ENCODE results near the gene DPY19L1.

DNA sequence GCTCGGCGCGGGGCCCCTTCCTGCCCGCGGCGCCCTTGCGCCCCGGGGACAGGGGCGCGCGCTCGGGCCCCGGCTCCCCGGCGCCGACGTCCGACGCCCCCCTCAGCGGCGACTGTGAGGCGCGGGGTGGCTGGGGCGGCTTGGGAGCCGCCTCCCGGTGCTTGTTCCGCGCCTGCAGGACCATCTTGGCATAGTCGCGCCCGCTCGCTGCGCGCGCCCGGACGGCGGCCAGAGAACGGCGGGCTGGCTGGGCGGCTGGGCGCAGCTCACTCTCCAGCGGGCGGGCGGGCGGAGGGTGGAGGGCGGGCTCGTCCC is at the start of gene DPY19L1:
- TF ChIP-seq TAF1 (IDR thresholded peaks at IDR 0.05; ENCODE audit: low read depth, low read length) = no peak
- TF ChIP-seq POLR2A (IDR thresholded peaks at IDR 0.05; ENCODE audit: low read depth, low read length) = no peak
- no peak for TF ChIP-seq POLR2AphosphoS5 (IDR thresholded peaks at IDR 0.05; ENCODE audit: low read depth, low read length)
- no peak for TF ChIP-seq SPI1 (IDR thresholded peaks at IDR 0.05; ENCODE audit: low read depth, low read length)
- TF ChIP-seq PAX5 (IDR thresholded peaks at IDR 0.05; ENCODE audit: insufficient read depth, low read length, severe bottlenecking) = no peak
- no peak for TF ChIP-seq POU2F2 (IDR thresholded peaks at IDR 0.05; ENCODE audit: low read depth, low read length)

All from GM12891 (cell line).